Measurements from ENCODE around the gene FLT4.

The FLT4 gene

DNA sequence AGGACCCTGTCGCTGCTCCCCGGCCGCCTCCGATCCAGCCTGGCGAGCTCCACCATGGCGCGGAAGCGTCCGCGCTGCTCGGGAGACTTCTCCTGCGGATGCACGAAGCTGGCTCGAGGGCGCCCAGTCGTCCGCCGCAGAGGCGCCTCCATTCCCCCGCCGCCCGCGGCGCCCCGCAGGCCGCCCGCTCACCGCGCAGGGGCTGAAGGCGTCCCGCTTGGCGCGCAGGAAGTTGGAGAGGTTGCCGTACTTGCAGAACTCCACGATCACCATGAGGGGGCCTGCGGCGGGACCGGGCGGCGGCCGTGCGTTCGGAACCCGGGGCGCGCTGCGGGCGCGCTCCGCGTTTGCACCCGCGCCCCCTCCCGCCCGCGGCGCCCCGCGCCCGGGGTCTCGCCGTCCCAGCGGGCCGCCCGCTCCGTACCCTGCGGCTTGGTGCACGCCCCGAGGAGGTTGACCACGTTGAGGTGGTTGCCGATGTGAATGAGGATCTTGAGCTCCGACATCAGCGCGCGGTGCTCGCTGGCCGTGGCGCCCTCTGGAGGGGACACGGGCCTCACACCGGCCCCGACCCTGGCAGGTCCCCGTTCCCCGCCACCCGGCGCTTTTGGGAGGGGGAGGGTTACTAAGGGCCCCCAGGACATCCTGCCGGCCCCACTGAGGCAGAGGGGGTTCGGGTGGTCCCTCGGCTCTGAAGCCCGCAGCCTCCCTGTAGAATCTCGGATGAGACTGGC lies 30.4 kb downstream of the FLT4 start:
- H3K4me3 ChIP-seq (ENCODE audit: low read depth, low read length): no peak overlapping the region
- TF ChIP-seq, protein P1, sequence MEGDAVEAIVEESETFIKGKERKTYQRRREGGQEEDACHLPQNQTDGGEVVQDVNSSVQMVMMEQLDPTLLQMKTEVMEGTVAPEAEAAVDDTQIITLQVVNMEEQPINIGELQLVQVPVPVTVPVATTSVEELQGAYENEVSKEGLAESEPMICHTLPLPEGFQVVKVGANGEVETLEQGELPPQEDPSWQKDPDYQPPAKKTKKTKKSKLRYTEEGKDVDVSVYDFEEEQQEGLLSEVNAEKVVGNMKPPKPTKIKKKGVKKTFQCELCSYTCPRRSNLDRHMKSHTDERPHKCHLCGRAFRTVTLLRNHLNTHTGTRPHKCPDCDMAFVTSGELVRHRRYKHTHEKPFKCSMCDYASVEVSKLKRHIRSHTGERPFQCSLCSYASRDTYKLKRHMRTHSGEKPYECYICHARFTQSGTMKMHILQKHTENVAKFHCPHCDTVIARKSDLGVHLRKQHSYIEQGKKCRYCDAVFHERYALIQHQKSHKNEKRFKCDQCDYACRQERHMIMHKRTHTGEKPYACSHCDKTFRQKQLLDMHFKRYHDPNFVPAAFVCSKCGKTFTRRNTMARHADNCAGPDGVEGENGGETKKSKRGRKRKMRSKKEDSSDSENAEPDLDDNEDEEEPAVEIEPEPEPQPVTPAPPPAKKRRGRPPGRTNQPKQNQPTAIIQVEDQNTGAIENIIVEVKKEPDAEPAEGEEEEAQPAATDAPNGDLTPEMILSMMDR (IDR thresholded peaks at IDR 0.05; ENCODE audit: borderline replicate concordance, insufficient read depth, low read depth, low read length): no peak

DNA sequence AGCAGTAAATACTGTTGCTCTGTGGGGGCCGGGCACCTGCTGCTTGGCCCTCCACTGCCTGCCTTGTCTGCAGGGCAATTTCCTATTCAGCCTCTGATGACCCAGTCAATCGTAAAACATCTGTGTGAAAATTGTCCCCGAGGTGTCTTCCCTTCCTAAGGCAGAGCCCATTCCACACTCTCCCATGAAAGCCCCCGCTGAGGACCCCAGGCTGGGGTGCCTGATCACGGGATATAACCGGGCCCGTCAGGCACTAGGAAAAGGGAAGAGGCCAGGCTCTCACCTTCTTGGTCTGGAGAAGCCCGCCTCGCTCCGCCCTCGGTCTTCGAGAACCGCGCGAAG lies 30.9 kb downstream of the FLT4 start:
- TF ChIP-seq, protein P1 (IDR thresholded peaks at IDR 0.05; ENCODE audit: borderline replicate concordance, insufficient read depth, low read depth, low read length): no peak
- H3K4me3 ChIP-seq (ENCODE audit: low read depth, low read length): no peak overlapping the region

DNA sequence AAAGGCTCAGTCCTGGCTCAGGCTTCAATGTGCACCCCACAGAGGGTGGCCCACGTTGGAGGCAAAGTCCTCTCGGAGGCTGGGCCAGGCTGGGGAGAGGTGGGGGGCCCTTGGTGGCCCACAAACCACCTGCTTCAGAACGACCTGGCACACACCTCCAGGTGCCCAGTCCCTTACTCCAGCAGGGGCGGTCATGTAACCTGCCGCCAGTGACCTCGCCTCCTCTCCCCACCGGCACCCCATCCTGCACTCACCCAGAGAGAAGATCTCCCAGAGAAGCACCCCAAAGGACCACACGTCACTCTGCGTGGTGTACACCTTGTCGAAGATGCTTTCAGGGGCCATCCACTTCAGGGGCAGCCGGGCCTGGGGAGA lies 35.6 kb downstream of the FLT4 start:
- TF ChIP-seq, protein P1 (IDR thresholded peaks at IDR 0.05; ENCODE audit: borderline replicate concordance, insufficient read depth, low read depth, low read length): no peak
- no peak overlapping the region for H3K4me3 ChIP-seq (ENCODE audit: low read depth, low read length)

DNA sequence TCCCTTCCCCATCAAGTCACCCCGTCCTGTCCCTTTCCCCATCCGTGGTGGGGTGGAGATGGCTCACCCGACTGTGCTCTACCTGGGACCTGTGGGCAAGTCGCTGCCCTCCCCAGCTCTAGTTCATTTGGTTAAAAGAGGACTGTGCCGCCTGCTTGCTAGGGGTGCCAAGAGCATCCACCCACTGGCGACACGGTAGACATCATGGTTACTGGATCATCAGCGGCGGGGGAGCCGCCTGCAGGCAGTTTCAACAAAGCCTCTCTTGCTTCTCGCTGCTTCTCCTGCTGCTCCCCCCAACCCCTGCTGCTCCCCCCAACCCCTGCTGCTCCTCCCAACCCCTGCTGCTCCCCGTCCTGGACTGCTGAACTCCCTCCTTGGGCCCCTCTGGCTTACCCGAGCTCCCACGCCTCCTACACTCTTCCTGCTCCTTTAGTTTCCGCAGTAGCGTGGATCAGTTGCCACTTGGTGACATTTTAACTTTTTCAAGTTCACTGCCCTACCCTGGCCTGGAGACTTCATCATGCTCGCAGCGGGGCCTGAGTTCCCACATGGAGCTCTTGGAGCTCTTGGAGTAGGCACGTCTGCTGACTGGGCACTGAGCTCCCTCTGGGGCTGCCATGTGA lies 36.1 kb downstream of the FLT4 start:
- H3K4me3 ChIP-seq (ENCODE audit: low read depth, low read length): no peak overlapping the region
- TF ChIP-seq, protein P1 (IDR thresholded peaks at IDR 0.05; ENCODE audit: borderline replicate concordance, insufficient read depth, low read depth, low read length): no peak

DNA sequence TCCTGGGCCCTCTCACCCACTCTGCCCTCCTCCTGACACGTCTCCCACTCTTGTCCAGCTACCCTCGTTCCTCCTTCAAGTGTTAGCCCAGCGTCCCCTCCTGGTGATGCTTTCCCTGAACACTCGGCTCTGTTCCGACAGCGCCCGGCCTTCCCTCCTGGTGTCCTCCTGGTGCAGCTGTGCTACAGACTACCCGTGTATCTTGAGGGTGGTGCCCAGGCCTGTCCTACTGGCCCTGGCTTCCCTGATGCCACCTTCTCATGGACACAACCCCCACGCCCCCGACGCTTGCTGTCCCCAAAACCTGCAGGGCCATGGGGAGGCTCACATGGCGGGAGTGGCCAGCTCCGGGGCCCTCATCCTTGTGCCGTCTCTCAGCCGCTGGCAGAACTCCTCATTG lies 36.7 kb downstream of the FLT4 start:
- TF ChIP-seq, protein P1 (IDR thresholded peaks at IDR 0.05; ENCODE audit: borderline replicate concordance, insufficient read depth, low read depth, low read length): no peak
- no peak overlapping the region for H3K4me3 ChIP-seq (ENCODE audit: low read depth, low read length)

DNA sequence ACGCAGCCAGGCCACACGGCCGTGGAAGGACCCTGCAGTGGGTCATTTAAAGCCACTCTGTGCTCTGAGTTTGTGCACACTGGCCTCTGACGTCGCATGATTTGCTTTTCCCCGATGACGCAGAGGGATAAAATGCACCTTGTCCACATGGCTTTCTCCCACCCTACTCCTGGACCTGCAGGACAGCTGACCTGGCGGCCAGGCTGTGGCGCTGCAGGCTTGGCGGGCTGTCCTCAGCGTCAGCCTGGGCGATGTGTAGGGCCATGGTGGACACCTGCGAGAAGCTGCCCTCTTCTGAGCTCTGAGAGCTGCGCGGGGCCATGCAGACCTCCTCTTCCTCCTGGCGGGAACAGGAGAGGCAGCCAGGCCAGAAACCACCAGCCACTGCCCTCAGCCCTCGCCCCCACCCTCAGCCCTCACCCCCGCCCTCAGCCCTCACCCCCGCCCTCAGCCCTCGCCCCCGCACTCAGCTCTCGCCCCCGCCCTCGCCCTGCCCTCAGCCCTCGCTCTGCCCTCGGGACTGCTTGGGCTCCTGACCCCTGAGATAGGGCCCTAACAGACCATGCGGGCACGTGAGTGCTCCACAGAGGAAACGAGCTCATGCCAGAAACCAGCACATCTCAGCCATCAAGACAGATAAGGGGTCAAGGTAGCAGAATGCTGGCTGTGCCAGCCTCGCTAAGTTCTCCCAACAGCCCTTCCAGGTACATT lies 38.1 kb downstream of the FLT4 start:
- TF ChIP-seq, protein P1 (IDR thresholded peaks at IDR 0.05; ENCODE audit: borderline replicate concordance, insufficient read depth, low read depth, low read length): no peak
- no peak overlapping the region for H3K4me3 ChIP-seq (ENCODE audit: low read depth, low read length)
